CD14-positive monocyte (primary cell): ENCODE data around the gene MAP3K20. TPM values are rescaled to one million over a fixed set of nuclear protein-coding genes. Genes with fewer than 3 reads are reported as not detected.
A peak's percentile ranks its signal among the peaks of the same experiment; 100 is the strongest.
"Not testable (repeated sequence)": the region's sequence is repeated elsewhere in the genome, so short reads cannot be mapped to it uniquely, and the experiment has no call there.

Source experiments
- DNase-seq, 3 donors: peaks; one replicate each; pipeline ENCODE4 v3.0.0-alpha.2; 2011 to 2022
- H2AFZ ChIP-seq: 2 replicates; pipeline ENCODE4 v1.6.0; 2012; ENCODE audit warnings: mild to moderate bottlenecking, low read depth, low read length, inconsistent platforms; ENCODE audit not compliant: insufficient read depth, poor library complexity, severe bottlenecking
- H3K27ac ChIP-seq, 2 donors: 1 replicate in 1 of 2; 2 replicates in 1 of 2; pipeline ENCODE4 v1.5.1; 2012 to 2013; ENCODE audit warnings: low read length in 2 of 2, control low read depth in 1 of 2, inconsistent platforms in 1 of 2, low read depth in 1 of 2, mild to moderate bottlenecking in 1 of 2
- H3K27me3 ChIP-seq, 2 donors: one replicate each; pipeline versions ENCODE4 v1.6.0 to v1.6.1; 2011 to 2013; ENCODE audit warnings: low read length in 2 of 2; ENCODE audit not compliant: control insufficient read depth in 2 of 2, insufficient read depth in 2 of 2
- H3K36me3 ChIP-seq, 2 donors: replicated peaks in 1 of 2; 1 replicate in 1 of 2; 2 replicates in 1 of 2; pipeline versions ENCODE4 v1.5.1 to v1.6.1; 2012 to 2013; ENCODE audit warnings: low read length in 2 of 2, control low read depth in 1 of 2, inconsistent platforms in 1 of 2, mild to moderate bottlenecking in 1 of 2; ENCODE audit not compliant: insufficient read depth in 2 of 2, control insufficient read depth in 1 of 2
- H3K4me1 ChIP-seq, 2 donors: 1 replicate in 1 of 2; 2 replicates in 1 of 2; pipeline versions ENCODE4 v1.5.1 to v1.6.1; 2012 to 2013; ENCODE audit warnings: low read length in 2 of 2, control low read depth in 1 of 2, inconsistent platforms in 1 of 2, mild to moderate bottlenecking in 1 of 2, moderate library complexity in 1 of 2; ENCODE audit not compliant: insufficient read depth in 2 of 2, control insufficient read depth in 1 of 2
- H3K4me2 ChIP-seq: replicated peaks from 2 replicates; pipeline ENCODE3; 2012; ENCODE audit warnings: low read length, moderate library complexity, mild to moderate bottlenecking; ENCODE audit not compliant: poor library complexity, severe bottlenecking; ENCODE audit errors: extremely low read depth
- H3K4me3 ChIP-seq, 3 experiments: fragments of 200-600 bp in 1 of 3; sonication (generic) in 1 of 3; replicated peaks in 1 of 3; 1 replicate in 2 of 3; 2 replicates in 1 of 3; pipeline ENCODE4 v1.5.1; 2011 to 2013; ENCODE audit warnings: low read length in 3 of 3, mild to moderate bottlenecking in 3 of 3, control low read depth in 2 of 3, low read depth in 2 of 3, inconsistent platforms in 1 of 3, moderate library complexity in 1 of 3
- H3K79me2 ChIP-seq: 2 replicates; pipeline ENCODE4 v1.6.0; 2012; ENCODE audit warnings: mild to moderate bottlenecking, control low read depth, inconsistent platforms, low read length, moderate library complexity; ENCODE audit not compliant: insufficient read depth
- H3K9ac ChIP-seq: 2 replicates; pipeline ENCODE4 v1.6.0; 2017; ENCODE audit warnings: low read length, mild to moderate bottlenecking; ENCODE audit not compliant: insufficient read depth, poor library complexity, severe bottlenecking
- H3K9me3 ChIP-seq, 2 donors: replicated peaks in 1 of 2; 1 replicate in 1 of 2; 2 replicates in 1 of 2; pipeline versions ENCODE4 v1.5.1 to v1.6.1; 2012 to 2013; ENCODE audit warnings: low read length in 2 of 2, control low read depth in 1 of 2; ENCODE audit not compliant: control insufficient read depth in 1 of 2, insufficient read depth in 1 of 2
- H4K20me1 ChIP-seq: 2 replicates; pipeline ENCODE4 v1.6.0; 2012; ENCODE audit warnings: mild to moderate bottlenecking, low read length, control low read depth, moderate library complexity; ENCODE audit not compliant: insufficient read depth
- H3K27ac Mint-ChIP-seq, 7 donors: one replicate each; pipeline ENCODE4 v1.8.0; 2020; ENCODE audit warnings: mild to moderate bottlenecking in 7 of 7, mixed read lengths in 7 of 7, moderate library complexity in 6 of 7, inconsistent platforms in 2 of 7
- H3K27me3 Mint-ChIP-seq, 3 donors: one replicate each; pipeline ENCODE4 v1.8.0; 2021 to 2022; ENCODE audit warnings: low read depth in 3 of 3, mild to moderate bottlenecking in 3 of 3, mixed read lengths in 3 of 3, moderate library complexity in 3 of 3, inconsistent platforms in 1 of 3
- H3K36me3 Mint-ChIP-seq, 2 donors: one replicate each; pipeline ENCODE4 v1.8.0; 2020; ENCODE audit warnings: mixed read lengths in 2 of 2, inconsistent platforms in 1 of 2, mild to moderate bottlenecking in 1 of 2
- H3K4me1 Mint-ChIP-seq: one replicate; pipeline ENCODE4 v1.8.0; 2020; ENCODE audit warnings: mild to moderate bottlenecking, mixed read lengths
- H3K4me3 Mint-ChIP-seq, 2 donors: one replicate each; pipeline ENCODE4 v1.8.0; 2020; ENCODE audit warnings: mild to moderate bottlenecking in 2 of 2, mixed read lengths in 2 of 2, moderate library complexity in 1 of 2
- H3K9me3 Mint-ChIP-seq, 7 donors: one replicate each; pipeline ENCODE4 v1.8.0; 2020 to 2022; ENCODE audit warnings: mixed read lengths in 7 of 7, mild to moderate bottlenecking in 6 of 7, moderate library complexity in 6 of 7, inconsistent platforms in 2 of 7
- WGBS: methylation state at CpG from one replicate; pipeline ENCODE4 v1.1.5; 2013; ENCODE audit warnings: missing lambda C conversion rate; ENCODE audit not compliant: insufficient coverage; 5-methylcytosine and 5-hydroxymethylcytosine counted together
- intact Hi-C, 2 donors: fragments of 100-400 bp; cut with micrococcal nuclease; formaldehyde crosslinking; loops; one replicate each; pipeline versions ENCODE4 v1.15.0 to v1.15.1; 2023
- polyA plus RNA-seq, 3 donors: library from polyadenylated mRNA; depleted of rRNA in 1 of 3; unstranded in 2 of 3; stranded (reverse) in 1 of 3; fragments of 300-500 nt in 2 of 3; fragments of >200 nt in 1 of 3; fragmentation: Illumina TruSeq in 2 of 3; gene quantifications; 1 replicate in 2 of 3; 2 replicates in 1 of 3; pipeline ENCODE4 v1.2.3, GENCODE V29; 2012 to 2021
- TF ChIP-seq, protein P1 (sequence below): fragments of 200-600 bp; IDR thresholded peaks from one replicate; pipeline ENCODE4 v1.8.0; 2022; ENCODE audit warnings: antibody characterized with exemption, mild to moderate bottlenecking

The MAP3K20 gene
- polyA plus RNA-seq, 3 donors: 14.3 to 30.7 (median 21.6) TPM

DNA sequence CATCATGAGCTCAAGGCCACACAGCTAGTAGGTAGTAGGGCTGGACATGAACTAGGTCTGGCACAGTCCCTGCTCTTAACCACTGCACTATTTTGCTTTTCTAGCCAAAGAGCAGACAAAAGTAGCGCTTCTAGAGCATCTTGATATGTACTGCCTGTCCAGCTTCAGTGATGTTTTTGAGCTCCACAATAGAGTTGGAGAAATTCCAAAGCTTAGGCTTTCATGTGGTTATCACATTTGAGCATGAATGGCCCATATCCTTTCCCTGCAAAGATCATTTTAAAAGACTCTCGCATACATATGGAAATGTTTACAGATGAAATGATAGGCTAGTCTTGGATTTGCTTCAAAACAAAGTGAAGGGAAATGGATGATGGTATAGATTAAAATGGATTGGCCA, 128.7 kb downstream of the MAP3K20 start:
- H3K4me3 ChIP-seq: no peak overlapping the region
- intact Hi-C loops: no loop called here
- no peaks in the 10 kb centered on the region for H4K20me1 ChIP-seq
- no peak overlapping the region for H3K27ac ChIP-seq
- no peak overlapping the region for H3K4me2 ChIP-seq
- Mint-ChIP-seq H3K36me3 (peaks cover 39 to 47% of the 10 kb centered on the region in 2 donors), H3K9me3 (peaks cover 0 to 2% (median 0%) of the 10 kb centered on the region in 7 donors), H3K27me3 (no peaks in the 10 kb centered on the region), H3K4me3 (no peak overlapping the region), H3K4me1 (no peaks in the 10 kb centered on the region), H3K27ac (no peak overlapping the region)
- H3K27me3 ChIP-seq: no peaks in the 10 kb centered on the region
- WGBS: no CpG with 5 or more reads among the region's 2 CpGs
- no peak overlapping the region for H2AFZ ChIP-seq
- no peaks in the 10 kb centered on the region for H3K4me1 ChIP-seq
- H3K79me2 ChIP-seq: no peaks in the 10 kb centered on the region
- peaks cover 26 to 57% of the 10 kb centered on the region in 2 donors for H3K36me3 ChIP-seq
- H3K9ac ChIP-seq: no peak overlapping the region
- TF ChIP-seq, protein P1, sequence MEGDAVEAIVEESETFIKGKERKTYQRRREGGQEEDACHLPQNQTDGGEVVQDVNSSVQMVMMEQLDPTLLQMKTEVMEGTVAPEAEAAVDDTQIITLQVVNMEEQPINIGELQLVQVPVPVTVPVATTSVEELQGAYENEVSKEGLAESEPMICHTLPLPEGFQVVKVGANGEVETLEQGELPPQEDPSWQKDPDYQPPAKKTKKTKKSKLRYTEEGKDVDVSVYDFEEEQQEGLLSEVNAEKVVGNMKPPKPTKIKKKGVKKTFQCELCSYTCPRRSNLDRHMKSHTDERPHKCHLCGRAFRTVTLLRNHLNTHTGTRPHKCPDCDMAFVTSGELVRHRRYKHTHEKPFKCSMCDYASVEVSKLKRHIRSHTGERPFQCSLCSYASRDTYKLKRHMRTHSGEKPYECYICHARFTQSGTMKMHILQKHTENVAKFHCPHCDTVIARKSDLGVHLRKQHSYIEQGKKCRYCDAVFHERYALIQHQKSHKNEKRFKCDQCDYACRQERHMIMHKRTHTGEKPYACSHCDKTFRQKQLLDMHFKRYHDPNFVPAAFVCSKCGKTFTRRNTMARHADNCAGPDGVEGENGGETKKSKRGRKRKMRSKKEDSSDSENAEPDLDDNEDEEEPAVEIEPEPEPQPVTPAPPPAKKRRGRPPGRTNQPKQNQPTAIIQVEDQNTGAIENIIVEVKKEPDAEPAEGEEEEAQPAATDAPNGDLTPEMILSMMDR: no peak
- no peak for DNase-seq
- no peaks in the 10 kb centered on the region for H3K9me3 ChIP-seq

- no peak for DNase-seq
- Mint-ChIP-seq H3K4me1 (peaks cover 3% of the 10 kb centered on the region), H3K27me3 (no peaks in the 10 kb centered on the region), H3K9me3 (peaks cover 0 to 2% (median 0%) of the 10 kb centered on the region in 7 donors), H3K27ac (no peak overlapping the region), H3K4me3 (no peak overlapping the region), H3K36me3 (peaks cover 40 to 51% of the 10 kb centered on the region in 2 donors)
- Histone ChIP-seq H3K36me3 (peaks cover 20 to 57% of the 10 kb centered on the region in 2 donors), H3K27ac (no peak overlapping the region), H4K20me1 (no peaks in the 10 kb centered on the region), H3K4me1 (no peaks in the 10 kb centered on the region), H3K9ac (no peak overlapping the region), H3K79me2 (no peaks in the 10 kb centered on the region), H3K4me2 (no peak overlapping the region), H3K4me3 (no peak overlapping the region), H3K9me3 (no peaks in the 10 kb centered on the region), H3K27me3 (no peaks in the 10 kb centered on the region), H2AFZ (no peak overlapping the region)
- TF ChIP-seq, protein P1: no peak
- WGBS: 69% methylated on average over 1 of the region's 2 CpGs
- intact Hi-C loops: no loop called here
Observed at GRCh38 chr2:173205375-173205774, 129.7 kb downstream of the MAP3K20 start.

- H3K4me3 Mint-ChIP-seq: not testable (repeated sequence)
Observed at GRCh38 chr2:173207124-173207523, 131.5 kb downstream of the MAP3K20 start.

More at GRCh38 chr2:173207124-173207523, 131.5 kb downstream of the MAP3K20 start:
- intact Hi-C loops, H3K27me3 Mint-ChIP-seq, H3K4me1 ChIP-seq, H3K9me3 Mint-ChIP-seq, H3K4me2 ChIP-seq, H3K4me3 ChIP-seq, H3K9me3 ChIP-seq, H3K4me1 Mint-ChIP-seq, H3K79me2 ChIP-seq, H2AFZ ChIP-seq, H3K27ac ChIP-seq, H4K20me1 ChIP-seq, H3K27me3 ChIP-seq, H3K9ac ChIP-seq, DNase-seq: not testable (repeated sequence)
- Mint-ChIP-seq H3K27ac (peak overlapping the region in 1 of 7 donors; percentile 46), H3K36me3 (peaks cover 51 to 62% of the 10 kb centered on the region in 2 donors)
- 94% methylated on average over 2 of the region's 9 CpGs for WGBS
- H3K36me3 ChIP-seq: peaks cover 22 to 60% of the 10 kb centered on the region in 2 donors
